ENCODE data around the gene DGAT2L6.

The DGAT2L6 gene

GRCh38 chrX:70247252-70247651 is 70.0 kb downstream of the DGAT2L6 start:
- Histone ChIP-seq H3K9ac (ENCODE audit: insufficient read length) (no peak overlapping the region), H3K27ac (no peak overlapping the region), H3K36me3 (ENCODE audit: insufficient read depth, low read length) (no peaks in the 10 kb centered on the region), H3K9me3 (ENCODE audit: low read depth, low read length) (no peaks in the 10 kb centered on the region), H3K4me3 (no peak overlapping the region)
- DNase-seq (ENCODE audit: low read depth, low spot score), result no peak
- TF ChIP-seq POLR2AphosphoS5 (IDR thresholded peaks at IDR 0.05; ENCODE audit: borderline replicate concordance, low read depth, low read length) (no peak), FOXP2 (optimal IDR thresholded peaks at IDR 0.05; ENCODE audit: control extremely low read depth, extremely low read length, insufficient read depth) (no peak), EZH2 (IDR thresholded peaks at IDR 0.05) (no peak)

GRCh38 chrX:70252491-70252890 is 75.2 kb downstream of the DGAT2L6 start:
- Histone ChIP-seq H3K27ac (no peak overlapping the region), H3K36me3 (ENCODE audit: insufficient read depth, low read length) (no peaks in the 10 kb centered on the region), H3K9ac (ENCODE audit: insufficient read length) (no peak overlapping the region), H3K4me3 (no peak overlapping the region), H3K9me3 (ENCODE audit: low read depth, low read length) (no peaks in the 10 kb centered on the region)
- DNase-seq (ENCODE audit: low read depth, low spot score), result no peak
- TF ChIP-seq FOXP2 (optimal IDR thresholded peaks at IDR 0.05; ENCODE audit: control extremely low read depth, extremely low read length, insufficient read depth) (no peak), EZH2 (IDR thresholded peaks at IDR 0.05) (no peak), POLR2AphosphoS5 (IDR thresholded peaks at IDR 0.05; ENCODE audit: borderline replicate concordance, low read depth, low read length) (no peak)

DNA sequence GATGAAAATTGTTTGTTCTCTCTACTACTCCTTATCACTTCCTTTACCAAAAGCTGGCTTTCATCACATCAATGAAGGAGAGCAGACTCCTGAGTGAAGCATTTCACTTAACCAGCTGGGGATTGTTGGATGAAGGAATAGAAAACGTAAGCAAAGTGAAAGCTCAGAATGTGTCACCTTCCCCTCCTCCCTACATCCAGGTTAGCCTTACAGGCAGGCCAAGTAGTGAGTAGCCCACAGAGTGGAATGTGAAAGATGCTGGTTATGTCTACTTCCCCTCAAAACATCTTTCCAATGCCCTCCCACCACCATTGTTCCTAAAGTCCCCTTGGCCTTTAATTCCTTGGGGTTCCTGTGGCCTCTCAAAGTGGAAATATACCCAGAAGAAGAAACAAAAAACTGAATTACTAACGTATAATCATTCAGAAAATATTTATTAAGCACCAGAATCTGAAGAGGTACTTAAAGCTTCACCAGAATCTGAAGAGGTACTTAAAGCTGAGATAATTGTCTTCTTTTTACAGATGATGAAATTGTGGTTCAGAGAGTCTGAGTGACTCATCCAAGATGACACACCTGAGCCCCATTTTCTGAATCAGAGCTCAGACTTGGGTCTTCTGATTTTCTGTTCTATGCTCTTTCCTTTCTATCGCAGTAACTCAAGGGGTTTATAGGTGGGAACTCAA is 76.2 kb downstream of the DGAT2L6 start:
- TF ChIP-seq EZH2 (IDR thresholded peaks at IDR 0.05) (no peak), FOXP2 (optimal IDR thresholded peaks at IDR 0.05; ENCODE audit: control extremely low read depth, extremely low read length, insufficient read depth) (no peak), POLR2AphosphoS5 (IDR thresholded peaks at IDR 0.05; ENCODE audit: borderline replicate concordance, low read depth, low read length) (no peak)
- H3K27ac ChIP-seq, result no peak overlapping the region
- no peak for DNase-seq (ENCODE audit: low read depth, low spot score)
- no peaks in the 10 kb centered on the region for H3K9me3 ChIP-seq (ENCODE audit: low read depth, low read length)
- no peaks in the 10 kb centered on the region for H3K36me3 ChIP-seq (ENCODE audit: insufficient read depth, low read length)
- H3K9ac ChIP-seq (ENCODE audit: insufficient read length), result no peak overlapping the region
- no peak overlapping the region for H3K4me3 ChIP-seq

DNA sequence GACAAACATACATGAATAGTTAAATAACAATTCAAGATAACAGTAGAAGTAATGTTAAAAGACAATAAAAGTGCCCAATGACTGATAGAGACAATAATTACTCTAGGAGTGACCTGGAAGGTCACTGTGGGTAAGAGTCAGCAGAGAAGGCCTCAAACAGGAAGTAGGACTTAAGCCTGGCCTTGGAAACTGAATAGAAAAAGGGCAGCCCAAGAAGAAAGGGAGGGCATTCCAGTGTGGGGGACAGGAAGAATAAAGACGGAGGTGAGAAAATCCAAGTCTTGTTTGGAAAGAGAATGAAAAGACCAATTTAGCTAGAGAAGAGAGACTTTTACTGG is 76.7 kb downstream of the DGAT2L6 start:
- Histone ChIP-seq H3K9ac (ENCODE audit: insufficient read length) (no peak overlapping the region), H3K27ac (no peak overlapping the region), H3K4me3 (no peak overlapping the region), H3K9me3 (ENCODE audit: low read depth, low read length) (no peaks in the 10 kb centered on the region), H3K36me3 (ENCODE audit: insufficient read depth, low read length) (no peaks in the 10 kb centered on the region)
- TF ChIP-seq POLR2AphosphoS5 (IDR thresholded peaks at IDR 0.05; ENCODE audit: borderline replicate concordance, low read depth, low read length), result no peak
- no peak for DNase-seq (ENCODE audit: low read depth, low spot score)

DNA sequence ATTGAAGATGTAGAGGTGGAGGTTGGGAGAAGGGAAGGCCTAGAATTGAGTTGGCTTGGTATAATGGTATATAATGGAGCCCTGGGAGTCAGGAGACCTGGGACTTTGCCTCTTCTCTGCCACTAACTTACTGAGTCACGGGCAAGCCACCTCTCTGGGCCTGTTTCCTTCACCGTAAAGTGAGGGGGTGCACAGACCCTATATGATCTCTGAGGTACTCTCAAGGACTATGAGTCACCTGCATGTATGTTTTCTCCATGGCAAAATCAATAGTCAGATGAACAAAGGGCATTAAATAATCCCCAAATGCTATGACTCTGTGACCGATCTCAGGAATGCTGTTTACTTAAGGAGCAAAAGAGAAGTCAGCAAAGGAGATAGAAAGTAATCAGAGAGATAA is 77.6 kb downstream of the DGAT2L6 start:
- Histone ChIP-seq H3K4me3 (no peak overlapping the region), H3K9me3 (ENCODE audit: low read depth, low read length) (no peaks in the 10 kb centered on the region), H3K36me3 (ENCODE audit: insufficient read depth, low read length) (no peaks in the 10 kb centered on the region), H3K27ac (no peak overlapping the region), H3K9ac (ENCODE audit: insufficient read length) (no peak overlapping the region)
- no peak for DNase-seq (ENCODE audit: low read depth, low spot score)
- TF ChIP-seq EZH2 (IDR thresholded peaks at IDR 0.05) (no peak), POLR2AphosphoS5 (IDR thresholded peaks at IDR 0.05; ENCODE audit: borderline replicate concordance, low read depth, low read length) (no peak), FOXP2 (optimal IDR thresholded peaks at IDR 0.05; ENCODE audit: control extremely low read depth, extremely low read length, insufficient read depth) (no peak)
